ENCODE results near the gene MKS1.

GRCh38 chr17:58232707-58233156, 13.7 kb upstream of the MKS1 start:
- TF ChIP-seq CREB1 (IDR thresholded peaks at IDR 0.05; ENCODE audit: low read depth) = no peak
- TF ChIP-seq EP300 (IDR thresholded peaks at IDR 0.05; ENCODE audit: borderline replicate concordance) = no peak
- TF ChIP-seq MAX (IDR thresholded peaks at IDR 0.05) = no peak
- TF ChIP-seq NFIC (IDR thresholded peaks at IDR 0.05) = no peak

Measured in Ishikawa (cell line).